NCI-H1092 (cell line): ENCODE measurements around the gene LRRC55.

Source experiments
- DNase-seq: peaks from one replicate; lab custom pipeline; 2025; lab: John Stamatoyannopoulos, UW

LRRC55 gene, protein sequence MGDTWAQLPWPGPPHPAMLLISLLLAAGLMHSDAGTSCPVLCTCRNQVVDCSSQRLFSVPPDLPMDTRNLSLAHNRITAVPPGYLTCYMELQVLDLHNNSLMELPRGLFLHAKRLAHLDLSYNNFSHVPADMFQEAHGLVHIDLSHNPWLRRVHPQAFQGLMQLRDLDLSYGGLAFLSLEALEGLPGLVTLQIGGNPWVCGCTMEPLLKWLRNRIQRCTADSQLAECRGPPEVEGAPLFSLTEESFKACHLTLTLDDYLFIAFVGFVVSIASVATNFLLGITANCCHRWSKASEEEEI

DNA sequence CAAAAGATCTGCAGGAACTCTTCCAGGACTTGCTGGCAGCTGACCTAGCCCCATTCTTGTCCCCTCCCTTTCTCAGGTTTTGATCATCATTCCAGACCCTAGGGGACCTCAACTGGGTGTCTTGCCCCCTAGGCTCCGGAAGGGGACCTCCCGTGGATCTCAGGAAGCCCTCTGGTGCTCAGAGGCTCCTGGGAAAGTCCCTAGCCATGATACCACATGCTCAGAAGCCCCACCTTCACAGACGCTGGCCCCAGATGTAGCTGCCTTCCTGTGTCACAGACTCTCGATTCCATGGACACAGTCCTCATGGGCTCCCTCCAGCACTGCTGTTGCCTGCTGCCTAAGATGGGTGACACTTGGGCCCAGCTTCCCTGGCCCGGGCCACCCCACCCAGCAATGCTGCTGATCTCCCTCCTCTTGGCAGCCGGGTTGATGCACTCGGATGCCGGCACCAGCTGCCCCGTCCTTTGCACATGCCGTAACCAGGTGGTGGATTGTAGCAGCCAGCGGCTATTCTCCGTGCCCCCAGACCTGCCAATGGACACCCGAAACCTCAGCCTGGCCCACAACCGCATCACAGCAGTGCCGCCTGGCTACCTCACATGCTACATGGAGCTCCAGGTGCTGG is at the start of gene LRRC55:
Gene LRRC55 (plus strand): TSS at position 276 of the 628 bp plus-strand sequence. CDS start 70 bp downstream, at position 346.
- DNase-seq: no peak

DNA sequence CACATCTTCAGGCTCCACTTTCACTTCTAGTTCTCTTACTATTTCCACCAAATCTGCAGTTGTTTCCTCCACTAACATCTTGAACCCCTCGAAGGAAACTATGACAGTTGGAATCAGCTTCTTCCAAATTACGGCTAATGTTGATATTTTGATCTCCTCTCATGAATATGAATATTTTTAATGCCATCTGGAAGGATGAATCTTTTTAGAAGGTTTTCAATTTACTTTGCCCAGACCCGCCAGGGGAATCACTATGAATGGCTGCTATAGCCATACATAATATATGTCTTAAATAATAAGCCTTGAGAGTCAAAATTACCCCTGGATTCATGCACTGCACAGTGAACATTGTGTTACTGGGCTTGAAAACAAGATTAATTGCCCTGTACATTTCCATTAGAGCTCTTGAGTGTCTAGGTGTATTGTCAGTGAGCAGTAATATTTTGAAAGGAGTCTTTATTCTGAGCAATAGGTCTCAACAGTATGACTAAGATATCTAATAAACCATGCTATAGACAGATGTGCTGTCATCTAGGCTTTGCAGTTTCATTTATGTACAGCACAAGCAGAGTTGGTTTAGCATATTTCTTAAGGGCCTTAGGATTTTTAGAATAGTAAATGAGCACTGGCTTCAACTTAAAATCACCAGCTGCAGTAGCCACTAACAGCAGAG is 48.3 kb upstream of the LRRC55 start:
- no peak for DNase-seq

DNA sequence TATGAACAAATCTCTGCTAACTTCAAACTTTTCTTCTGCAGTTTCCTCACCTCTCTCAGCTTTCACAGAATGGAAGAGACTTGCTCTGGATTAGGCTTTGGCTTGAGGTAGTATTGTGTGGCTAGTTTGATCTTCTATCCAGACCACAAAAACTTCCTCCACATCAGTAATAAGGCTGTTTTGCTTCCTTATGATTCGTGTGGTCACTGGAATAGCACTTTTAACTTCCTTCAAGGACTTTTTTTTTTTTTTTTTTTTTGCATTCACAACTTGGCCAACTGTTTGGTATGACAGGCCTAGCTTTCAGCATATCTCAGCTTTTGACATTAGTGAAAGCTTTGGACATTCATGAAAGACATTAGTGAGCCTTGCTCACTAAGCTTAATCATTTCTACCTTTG is 47.5 kb upstream of the LRRC55 start:
- no peak for DNase-seq

DNA sequence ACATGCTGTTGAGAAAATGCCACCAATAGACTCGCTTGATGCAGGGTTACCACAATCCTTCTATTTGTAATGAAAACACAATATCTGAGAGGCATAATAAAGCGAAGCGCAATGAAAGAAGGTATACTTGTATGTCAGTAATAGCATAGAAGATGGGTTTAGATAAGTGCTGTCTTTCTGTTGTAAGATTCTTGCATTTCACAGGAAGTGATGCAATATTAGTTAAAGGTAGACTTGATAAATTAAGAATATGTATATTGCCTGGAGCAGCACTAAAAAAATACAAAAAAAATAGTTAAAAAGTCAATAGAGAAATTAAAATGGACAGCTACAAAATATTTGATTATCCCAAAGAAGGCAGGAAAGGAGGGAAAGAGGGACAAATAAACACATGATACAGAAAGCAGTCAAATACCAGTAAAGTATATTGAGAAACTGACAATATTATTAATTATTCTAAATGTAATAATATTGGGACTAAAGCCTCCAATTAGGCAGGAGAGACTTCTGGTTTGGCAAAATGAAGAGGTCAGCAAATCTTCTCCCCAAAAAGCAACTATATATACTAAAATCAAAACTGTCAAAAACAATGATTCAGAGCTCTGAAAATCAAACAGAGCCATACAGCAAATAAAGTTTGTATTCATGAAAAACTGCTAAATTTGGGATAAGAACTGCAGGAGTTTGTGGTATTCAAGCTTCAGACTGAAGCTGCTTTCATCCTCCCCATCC is 46.6 kb upstream of the LRRC55 start:
- no peak for DNase-seq

DNA sequence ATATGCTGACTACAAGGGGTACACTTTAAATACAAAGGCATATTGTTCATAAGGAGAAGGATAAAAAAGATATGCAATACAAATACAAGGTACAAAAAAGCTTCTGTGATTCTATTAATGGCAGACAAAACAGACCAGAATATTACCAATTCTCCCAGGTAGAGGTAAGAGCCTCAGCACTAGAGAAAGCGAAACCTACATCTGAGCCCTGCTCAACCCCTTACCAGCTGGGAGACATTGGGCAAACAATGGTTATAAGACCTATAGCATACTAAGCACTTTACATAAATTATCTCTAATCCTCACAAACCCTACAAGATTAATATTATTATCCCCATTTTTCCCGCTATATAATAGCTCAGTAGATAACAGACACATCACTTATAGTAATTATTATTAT is 41.2 kb upstream of the LRRC55 start:
- DNase-seq: no peak

DNA sequence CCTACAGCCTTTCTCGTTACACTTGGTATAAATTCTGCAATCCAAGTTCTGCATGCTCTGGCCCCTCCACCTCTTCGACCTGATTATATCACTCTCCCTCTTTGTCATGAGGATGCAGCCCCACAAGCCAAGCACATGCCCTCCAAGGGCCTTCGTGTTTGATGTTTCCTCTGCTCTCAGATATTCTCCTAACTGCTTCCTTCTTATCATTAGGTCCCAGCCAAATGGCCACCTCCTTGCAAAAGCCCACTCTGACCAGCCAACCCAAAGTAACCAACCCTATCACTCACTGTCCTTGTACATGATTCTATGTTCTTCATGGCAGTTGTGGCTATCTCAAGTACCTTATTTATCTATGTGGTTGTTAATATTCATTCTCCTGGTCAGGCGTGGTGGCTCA is 38.3 kb upstream of the LRRC55 start:
- no peak for DNase-seq

DNA sequence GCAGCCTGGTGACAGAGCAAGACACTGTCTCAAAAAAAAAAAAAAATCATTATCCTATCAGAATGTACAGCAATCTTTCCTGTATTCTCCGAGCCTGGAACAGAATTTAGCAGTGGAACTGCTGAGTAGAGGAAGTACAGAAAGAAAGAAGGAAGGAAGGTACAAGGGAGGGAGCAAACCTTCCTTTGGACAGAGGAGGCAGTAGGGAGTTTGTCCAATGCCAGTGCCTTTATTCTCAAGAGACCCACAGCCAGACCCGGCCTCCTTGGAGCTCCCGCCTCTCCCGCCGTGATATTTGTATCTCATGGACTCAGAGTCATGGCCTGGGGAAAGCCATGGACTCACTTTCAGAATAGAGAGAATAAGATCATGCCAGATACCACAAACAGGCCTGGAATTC is 37.7 kb upstream of the LRRC55 start:
- no peak for DNase-seq

DNA sequence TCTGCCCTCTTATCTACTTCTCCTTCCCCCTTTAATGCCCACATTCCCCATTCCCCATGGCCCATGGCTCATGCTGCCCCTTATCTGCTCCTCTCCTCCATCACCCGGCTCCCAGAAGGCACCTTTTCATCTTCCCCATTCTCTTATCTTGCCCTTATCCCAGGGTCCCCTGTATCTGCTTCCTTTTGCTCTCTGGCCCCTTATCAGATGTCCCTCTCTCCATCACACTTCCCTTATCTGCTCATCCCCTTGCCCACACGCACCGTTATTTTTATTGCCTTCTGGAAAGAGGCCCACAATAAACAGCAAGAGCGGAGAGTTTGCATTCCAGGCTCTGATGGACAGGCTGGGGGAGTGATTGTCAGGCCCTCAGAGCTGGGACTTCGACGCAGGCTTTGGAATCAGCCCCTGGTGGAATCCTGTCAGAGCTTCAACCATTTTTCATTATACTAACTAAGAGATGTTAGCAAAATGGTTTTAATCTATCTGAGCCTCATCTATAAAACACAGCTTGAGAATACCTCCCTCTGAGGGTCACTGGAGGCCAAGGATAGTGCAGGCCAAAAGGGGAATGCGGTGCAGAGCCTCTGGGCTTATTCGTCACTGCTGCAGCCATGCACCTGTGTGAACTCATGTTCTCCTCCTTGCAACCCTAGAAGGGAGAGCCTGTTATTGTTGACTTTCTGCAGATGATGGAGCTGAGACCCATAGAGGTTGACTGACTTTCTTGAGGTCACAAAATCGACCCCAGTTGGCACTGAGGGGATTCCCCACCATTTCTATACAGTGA is 37.0 kb upstream of the LRRC55 start:
- DNase-seq: no peak

DNA sequence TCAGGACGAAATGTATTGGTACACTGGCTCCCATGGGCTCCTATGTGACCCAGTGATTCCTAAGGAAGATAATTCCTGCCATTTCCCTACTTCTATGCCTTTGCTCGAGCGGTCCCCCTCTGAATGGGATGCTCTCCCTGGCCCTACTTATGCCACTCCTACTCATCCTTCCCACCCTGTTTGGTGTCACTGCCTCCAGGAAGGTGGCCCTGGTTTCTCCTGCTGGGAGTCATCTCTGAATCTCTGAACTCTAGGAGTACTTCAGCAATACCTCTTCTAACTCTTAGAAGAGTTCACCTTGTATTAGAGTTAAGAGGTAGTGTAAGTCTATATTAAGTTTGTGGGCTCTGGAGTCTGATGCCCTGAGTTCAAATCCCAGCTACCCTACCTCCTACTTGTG is 35.5 kb upstream of the LRRC55 start:
- no peak for DNase-seq

DNA sequence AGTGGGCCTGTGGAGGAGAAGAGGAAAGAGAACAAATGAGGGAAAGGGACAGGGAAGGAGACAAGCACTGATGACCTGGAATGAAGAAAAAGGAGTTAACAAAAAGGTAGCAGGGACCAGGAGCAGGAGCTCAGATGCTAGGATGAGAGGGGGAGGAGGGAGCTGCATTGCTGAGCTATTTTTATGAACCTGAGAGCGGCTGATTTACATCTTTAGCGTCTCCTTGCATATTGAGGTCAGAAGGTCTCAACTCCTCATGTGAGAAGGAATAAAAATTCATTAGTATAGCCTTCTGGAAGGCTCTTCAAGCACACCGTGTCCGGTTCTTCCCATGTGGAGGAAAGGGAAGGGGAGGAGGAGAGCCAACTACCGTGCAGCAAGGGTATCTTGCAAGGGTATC is 33.1 kb upstream of the LRRC55 start:
- no peak for DNase-seq

DNA sequence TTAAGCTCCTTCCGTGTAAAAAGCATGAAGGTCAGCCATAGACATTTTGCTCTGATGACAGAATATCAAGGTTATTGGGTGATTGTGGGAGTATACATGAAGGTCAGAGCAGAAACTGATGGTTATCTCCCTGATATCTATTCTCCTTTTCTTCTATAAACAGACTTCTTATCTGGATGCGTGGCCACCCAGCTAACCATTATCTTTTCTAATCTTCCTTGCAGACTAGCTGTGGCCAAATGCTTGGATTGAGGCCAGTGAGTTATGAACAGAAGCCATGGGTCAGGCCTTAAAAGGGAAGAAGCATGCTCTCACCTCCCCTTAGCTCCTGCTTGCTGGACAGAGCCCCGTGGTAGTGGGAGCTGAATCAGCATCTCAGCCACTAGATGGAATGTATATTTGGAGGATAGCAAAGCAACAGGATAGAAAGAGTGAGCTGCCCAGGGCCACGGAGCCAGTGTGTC is 31.3 kb upstream of the LRRC55 start:
- DNase-seq: no peak

DNA sequence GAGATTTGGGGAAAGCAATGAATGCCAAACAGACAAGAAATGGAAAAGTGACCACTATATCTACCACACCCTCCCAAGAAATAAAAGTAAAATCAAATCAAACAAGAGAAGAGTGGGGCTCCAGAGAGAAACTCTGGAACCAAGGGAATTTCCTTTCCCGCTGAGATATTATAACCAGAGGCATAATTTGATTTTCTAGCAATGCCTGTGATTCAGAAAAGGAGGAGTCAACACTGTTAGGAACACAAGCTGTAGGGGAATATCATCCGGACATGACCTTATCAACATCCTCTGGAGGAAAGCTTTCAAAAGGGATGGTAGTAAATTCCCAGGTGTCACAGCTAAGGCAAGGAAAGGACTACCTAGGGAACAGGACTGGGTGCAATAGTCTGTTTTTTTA is 29.6 kb upstream of the LRRC55 start:
- no peak for DNase-seq

DNA sequence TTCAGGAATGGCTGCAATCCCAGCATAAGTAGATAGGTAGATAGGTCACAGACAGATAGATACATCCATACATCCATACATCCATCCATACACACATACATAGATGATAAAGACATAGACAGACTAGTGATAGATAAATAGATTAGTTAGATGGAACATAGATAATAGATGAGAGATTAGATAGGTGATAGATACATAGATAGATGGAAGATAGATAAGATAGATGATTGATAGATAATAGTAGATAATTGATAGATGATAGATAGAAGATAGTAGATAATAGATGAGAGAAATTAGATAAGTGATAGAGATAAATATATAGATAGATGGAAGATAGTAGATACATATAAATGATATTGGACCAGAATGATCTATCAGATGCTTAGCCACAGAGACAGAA is 28.3 kb upstream of the LRRC55 start:
- no peak for DNase-seq

DNA sequence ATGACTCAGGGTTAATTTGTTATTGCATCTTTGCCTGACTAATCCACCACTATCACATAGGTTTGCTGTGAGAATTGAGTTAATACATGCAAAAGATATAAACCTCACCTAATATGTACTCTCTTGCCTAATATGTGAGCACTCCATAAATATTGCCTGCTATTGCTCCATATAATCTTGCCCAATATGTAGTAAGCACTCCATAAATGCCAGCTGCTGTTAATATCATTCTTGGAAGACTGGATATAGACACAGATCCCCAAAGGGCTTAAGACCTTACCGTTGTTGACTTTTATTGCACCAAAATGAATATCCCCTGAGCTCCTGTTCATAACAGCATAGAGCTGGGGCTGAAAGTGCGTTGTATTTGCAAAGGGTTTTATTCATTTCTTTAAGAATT is 27.0 kb upstream of the LRRC55 start:
- no peak for DNase-seq

DNA sequence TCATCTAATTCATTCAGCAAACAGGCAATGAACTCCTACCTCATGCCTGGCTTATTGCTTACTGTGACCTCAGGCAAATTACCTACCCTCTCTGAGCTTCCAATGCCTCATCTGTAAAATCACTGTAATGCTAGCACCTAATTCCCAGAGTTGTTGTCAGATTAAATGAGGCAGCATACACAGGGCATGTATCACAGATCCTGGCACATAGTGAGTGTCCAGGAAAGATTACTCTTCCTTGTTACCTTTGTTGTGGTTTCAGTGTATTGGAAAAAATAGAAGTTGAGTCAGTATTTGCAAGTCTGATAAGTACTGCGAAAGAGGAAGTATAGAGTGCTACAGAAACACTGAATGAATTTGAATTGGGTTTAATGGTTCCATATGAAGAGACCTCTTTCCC is 26.4 kb upstream of the LRRC55 start:
- DNase-seq: no peak

DNA sequence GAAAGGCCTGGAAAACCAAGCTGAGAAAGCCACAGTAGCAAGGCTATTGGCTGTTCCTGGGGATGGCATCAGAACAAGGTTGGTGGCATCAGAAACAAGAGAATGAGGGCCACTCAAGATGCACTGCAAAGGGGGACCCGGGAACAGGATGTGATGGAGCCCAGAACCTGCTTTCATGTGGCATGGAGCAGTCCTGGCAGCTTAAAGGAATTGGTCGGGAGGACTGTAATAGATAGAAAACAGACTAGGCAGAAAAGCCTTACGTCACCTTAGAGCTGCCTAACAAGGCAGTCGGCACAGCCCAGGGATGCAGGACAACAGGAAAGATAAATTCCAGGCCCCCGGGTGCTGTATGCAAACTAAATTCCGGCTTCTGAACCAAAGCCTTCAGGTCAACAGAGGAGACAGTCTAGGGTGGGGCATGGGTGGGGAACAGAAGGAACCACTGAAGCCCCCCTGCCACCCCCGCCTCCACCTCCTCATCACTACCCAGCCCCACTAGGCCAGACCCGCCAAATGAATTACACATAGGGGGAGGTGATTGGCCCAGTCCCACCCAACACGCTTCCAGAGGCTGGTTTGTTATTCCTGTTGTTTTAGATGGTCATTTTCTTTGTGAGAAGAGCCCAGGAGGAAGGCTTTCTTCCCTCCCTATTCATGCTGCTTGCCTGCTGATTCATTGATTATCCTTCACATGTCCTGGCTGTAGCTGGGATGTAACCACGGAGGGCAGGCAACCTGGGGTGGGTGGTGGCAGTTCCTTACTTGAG is 25.7 kb upstream of the LRRC55 start:
- DNase-seq: no peak

DNA sequence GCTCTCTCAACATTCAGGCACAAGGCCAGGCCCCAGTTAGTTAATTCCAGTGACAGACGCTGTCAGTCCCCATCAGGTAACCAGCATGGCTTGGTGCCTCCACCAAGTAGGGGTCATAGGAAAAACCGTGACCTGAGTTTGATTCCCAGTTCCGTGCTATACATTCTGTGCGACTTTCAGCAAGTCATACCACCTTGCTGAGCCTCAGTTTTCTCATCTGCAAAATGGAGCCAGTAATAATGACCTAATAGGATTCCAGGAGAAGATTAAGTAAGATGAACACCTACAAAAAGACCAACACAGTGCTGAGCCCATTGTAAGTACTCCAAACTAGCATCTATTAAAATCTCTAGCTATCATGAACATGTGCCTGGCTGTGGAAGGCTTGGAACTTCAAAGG is 24.8 kb upstream of the LRRC55 start:
- no peak for DNase-seq

DNA sequence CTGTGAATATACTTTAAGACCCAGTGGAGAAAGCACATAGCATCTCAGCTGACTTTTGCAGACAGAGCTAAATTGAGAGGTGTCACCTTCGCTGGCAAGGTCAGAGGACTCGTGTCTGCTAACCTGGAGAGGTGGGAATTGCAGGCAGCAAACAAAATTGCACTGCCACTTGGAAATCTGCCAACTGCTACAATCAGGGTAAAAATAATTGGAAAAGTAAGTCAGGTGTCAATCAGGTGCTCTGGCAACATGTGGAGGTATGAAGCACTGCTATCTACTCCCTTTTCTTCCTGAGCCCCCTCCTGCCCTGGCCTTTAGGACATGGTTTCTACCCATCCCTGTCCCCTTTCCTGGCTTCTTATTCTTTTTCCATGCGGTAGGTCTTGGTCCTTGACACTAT is 24.1 kb upstream of the LRRC55 start:
- DNase-seq: no peak

DNA sequence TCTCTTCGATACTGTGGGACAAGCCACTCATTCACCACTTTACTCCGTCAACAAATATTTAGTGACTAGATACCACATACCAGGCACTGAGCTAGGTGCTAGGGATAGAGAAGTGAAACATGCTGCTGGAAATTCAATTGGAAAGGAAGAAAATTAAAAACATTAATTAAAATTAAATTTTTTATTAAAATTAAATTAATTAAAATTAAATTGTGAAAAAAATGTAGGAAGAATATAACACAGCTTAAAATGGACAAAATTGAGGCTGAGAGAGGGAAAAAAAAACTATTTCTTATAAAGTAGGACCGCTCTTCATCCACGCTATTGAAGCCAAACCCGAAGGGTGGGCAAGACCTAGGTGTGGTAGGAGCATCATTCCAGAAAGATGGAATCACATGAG is 23.6 kb upstream of the LRRC55 start:
- no peak for DNase-seq

DNA sequence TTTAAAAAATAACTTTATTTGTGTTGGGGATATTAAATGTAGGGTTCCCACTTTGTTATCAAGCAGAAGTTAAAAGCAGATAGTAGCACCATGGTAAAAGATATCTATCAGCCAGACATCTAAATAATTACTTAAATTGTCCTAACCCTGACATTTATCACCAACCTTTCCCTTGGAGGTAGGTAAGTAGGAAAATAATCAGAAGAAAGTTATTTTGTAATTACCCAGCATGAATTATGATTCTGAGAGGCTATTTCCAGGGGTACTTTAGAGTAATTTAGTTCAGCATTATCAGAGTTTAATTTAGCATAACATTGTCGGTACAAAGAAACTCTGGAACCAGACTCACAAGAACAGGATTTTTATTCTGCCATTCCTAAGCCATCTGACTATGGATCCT is 23.2 kb upstream of the LRRC55 start:
- no peak for DNase-seq

DNA sequence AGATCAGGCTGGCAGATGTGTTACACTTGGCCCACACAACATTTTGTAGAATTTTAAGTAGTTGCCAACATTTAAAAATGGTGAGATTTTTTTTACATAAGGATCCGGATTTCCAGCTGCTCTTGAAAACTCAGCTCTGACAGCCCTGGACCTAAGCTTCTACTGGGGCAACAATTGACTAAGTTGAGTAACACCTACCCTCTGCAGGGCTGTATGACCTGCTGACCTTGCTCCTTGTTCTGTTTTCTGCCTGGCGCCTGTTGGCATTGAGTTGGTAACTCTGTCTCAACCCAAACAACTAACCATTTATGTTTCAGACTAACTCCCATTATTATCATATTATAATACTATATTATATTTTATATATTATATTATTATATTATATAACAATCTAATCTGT is 21.1 kb upstream of the LRRC55 start:
- no peak for DNase-seq
